ENCODE measurements around the gene TNFSF4.
"Not testable (repeated sequence)": the region's sequence is repeated elsewhere in the genome, so short reads cannot be mapped to it uniquely, and the experiment has no call there.

The TNFSF4 gene

GRCh38 chr1:173243300-173243699, 36.2 kb upstream of the TNFSF4 start:
- no peak for TF ChIP-seq CTCF (IDR thresholded peaks at IDR 0.05; ENCODE audit: extremely low read depth, missing control alignments)
- no peak for DNase-seq (ENCODE audit: low spot score)

- no peak for DNase-seq (ENCODE audit: low spot score)
- TF ChIP-seq CTCF (IDR thresholded peaks at IDR 0.05; ENCODE audit: extremely low read depth, missing control alignments), result no peak
Measured at GRCh38 chr1:173241528-173242347, 34.6 kb upstream of the TNFSF4 start.

GRCh38 chr1:173240609-173241008, 33.5 kb upstream of the TNFSF4 start:
- no peak for TF ChIP-seq CTCF (IDR thresholded peaks at IDR 0.05; ENCODE audit: extremely low read depth, missing control alignments)
- no peak for DNase-seq (ENCODE audit: low spot score)

GRCh38 chr1:173239058-173239457, 31.9 kb upstream of the TNFSF4 start:
- no peak for DNase-seq (ENCODE audit: low spot score)
- TF ChIP-seq CTCF (IDR thresholded peaks at IDR 0.05; ENCODE audit: extremely low read depth, missing control alignments), result no peak

GRCh38 chr1:173234899-173235298, 27.8 kb upstream of the TNFSF4 start:
- DNase-seq (ENCODE audit: low spot score), result no peak
- TF ChIP-seq CTCF (IDR thresholded peaks at IDR 0.05; ENCODE audit: extremely low read depth, missing control alignments), result no peak

- not testable (repeated sequence) for DNase-seq (ENCODE audit: low spot score)
Measured at GRCh38 chr1:173234434-173234833, 27.3 kb upstream of the TNFSF4 start.

GRCh38 chr1:173229031-173229430, 21.9 kb upstream of the TNFSF4 start:
- not testable (repeated sequence) for DNase-seq (ENCODE audit: low spot score)

- TF ChIP-seq CTCF (IDR thresholded peaks at IDR 0.05; ENCODE audit: extremely low read depth, missing control alignments), result no peak
- no peak for DNase-seq (ENCODE audit: low spot score)
Measured at GRCh38 chr1:173224949-173225348, 17.8 kb upstream of the TNFSF4 start.

Measured in GM20000 (cell line).